ENCODE measurements around the gene DNAAF1.

DNA sequence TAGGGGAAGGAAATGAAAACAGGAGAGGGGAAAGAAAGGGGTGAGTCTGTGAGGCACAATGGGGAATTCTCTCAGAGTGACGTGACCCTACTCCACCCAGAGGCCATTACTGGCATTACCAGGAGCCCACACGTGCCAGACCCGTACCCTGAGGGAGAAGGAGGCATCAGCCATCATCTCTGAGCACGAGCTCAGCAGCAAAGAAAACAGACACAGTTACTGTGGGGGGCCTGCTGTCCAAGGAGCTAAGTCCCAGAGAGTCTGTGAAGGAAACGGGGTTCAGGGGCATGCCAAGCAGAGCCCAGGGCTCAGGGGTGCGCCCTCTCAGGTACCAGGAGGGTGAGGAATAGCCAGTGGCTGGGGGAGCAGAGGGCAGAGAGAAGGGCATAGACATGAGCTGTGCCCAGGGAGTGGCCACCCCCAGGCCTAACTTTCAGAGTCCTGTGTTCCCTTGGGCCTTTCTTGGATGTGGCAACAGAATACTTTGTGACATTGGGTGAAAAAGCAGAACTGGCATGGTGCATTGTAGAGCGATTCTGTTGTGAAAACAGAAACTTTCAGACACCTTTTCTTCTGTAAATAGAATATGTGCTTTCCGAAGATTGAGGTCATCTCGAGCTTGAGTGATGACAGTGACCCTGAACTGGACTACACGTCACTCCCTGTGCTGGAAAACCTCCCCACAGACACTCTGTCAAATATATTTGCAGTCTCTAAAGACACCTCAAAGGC, 30.4 kb downstream of the DNAAF1 start:
- peak; percentile 59 for TF ChIP-seq CTCF (IDR thresholded peaks at IDR 0.05; ENCODE audit: low read depth, low read length, poor library complexity, severe bottlenecking)
- no peak for TF ChIP-seq EZH2phosphoT487 (IDR thresholded peaks at IDR 0.05; ENCODE audit: borderline replicate concordance, low read length)
